MM.1S (cell line): ENCODE measurements around the gene ELOA.

ENCODE experiments used
- EZH2 ChIP-seq: fragments of 300-600 bp; sonication (generic); optimal IDR thresholded peaks from 2 replicates; pipeline ENCODE3; 2017; ENCODE audit warnings: low read depth, mild to moderate bottlenecking, antibody characterized with exemption, low read length, mixed read lengths
- EZH2phosphoT487 ChIP-seq: fragments of 300-600 bp; sonication (generic); IDR thresholded peaks from 2 replicates; pipeline ENCODE4 v1.6.1; 2018; ENCODE audit warnings: antibody characterized with exemption, low read length
- TF ChIP-seq, protein P1 (sequence below): fragments of 300-600 bp; sonication (generic); IDR thresholded peaks from 2 replicates; pipeline ENCODE4 v1.5.1; 2016; ENCODE audit warnings: antibody characterized with exemption, low read length, mixed read lengths

GRCh38 chr1:23763041-23763577 is 19.8 kb downstream of the ELOA start:
- TF ChIP-seq, protein P1, sequence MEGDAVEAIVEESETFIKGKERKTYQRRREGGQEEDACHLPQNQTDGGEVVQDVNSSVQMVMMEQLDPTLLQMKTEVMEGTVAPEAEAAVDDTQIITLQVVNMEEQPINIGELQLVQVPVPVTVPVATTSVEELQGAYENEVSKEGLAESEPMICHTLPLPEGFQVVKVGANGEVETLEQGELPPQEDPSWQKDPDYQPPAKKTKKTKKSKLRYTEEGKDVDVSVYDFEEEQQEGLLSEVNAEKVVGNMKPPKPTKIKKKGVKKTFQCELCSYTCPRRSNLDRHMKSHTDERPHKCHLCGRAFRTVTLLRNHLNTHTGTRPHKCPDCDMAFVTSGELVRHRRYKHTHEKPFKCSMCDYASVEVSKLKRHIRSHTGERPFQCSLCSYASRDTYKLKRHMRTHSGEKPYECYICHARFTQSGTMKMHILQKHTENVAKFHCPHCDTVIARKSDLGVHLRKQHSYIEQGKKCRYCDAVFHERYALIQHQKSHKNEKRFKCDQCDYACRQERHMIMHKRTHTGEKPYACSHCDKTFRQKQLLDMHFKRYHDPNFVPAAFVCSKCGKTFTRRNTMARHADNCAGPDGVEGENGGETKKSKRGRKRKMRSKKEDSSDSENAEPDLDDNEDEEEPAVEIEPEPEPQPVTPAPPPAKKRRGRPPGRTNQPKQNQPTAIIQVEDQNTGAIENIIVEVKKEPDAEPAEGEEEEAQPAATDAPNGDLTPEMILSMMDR = no peak
- TF ChIP-seq EZH2 (no peak), EZH2phosphoT487 (no peak)
